ENCODE results near the gene PHYH.

DNA sequence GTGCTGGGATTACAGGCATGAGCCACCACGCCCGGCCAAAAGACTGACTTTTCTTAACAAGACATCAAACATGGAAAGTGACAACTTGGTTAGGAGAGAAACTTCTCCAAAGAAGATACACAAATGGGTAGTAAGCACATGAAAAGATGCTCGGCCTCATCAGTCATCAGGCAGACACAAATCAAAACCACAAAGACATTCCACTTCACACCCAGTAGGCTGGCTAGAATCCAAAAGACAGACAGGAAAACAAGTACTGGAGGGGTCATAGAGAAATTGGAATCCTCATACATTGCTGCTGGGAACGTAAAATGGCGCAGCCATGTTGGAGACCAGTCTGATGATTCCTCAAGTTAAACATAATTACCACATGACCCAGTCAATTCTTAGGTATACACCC, 31.8 kb upstream of the PHYH start:
- TF ChIP-seq POLR2AphosphoS5 (IDR thresholded peaks at IDR 0.05): no peak
- TF ChIP-seq CTCF (IDR thresholded peaks at IDR 0.05): no peak
- TF ChIP-seq POLR2A (IDR thresholded peaks at IDR 0.05): no peak

All from transverse colon (tissue), 4 donors.